Ishikawa (cell line): ENCODE results near the gene PPY.

ENCODE experiments used
- CEBPB ChIP-seq: IDR thresholded peaks from 2 replicates; pipeline ENCODE4 v1.6.1; 2012
- CREB1 ChIP-seq: IDR thresholded peaks from 2 replicates; pipeline ENCODE4 v1.6.1; 2012; ENCODE audit warnings: low read depth
- EGR1 ChIP-seq: IDR thresholded peaks from 2 replicates; pipeline ENCODE4 v1.6.1; 2012
- EP300 ChIP-seq: IDR thresholded peaks from 2 replicates; pipeline ENCODE4 v1.6.1; 2012; ENCODE audit warnings: borderline replicate concordance
- FOXM1 ChIP-seq: IDR thresholded peaks from 2 replicates; pipeline ENCODE4 v1.6.1; 2012; ENCODE audit warnings: low read depth, borderline replicate concordance
- NFIC ChIP-seq: IDR thresholded peaks from 2 replicates; pipeline ENCODE4 v1.6.1; 2012
- RAD21 ChIP-seq: IDR thresholded peaks from 2 replicates; pipeline ENCODE4 v1.6.1; 2012; ENCODE audit warnings: low read depth
- TAF1 ChIP-seq: IDR thresholded peaks from 2 replicates; pipeline ENCODE4 v1.6.1; 2012; ENCODE audit warnings: low read depth, mild to moderate bottlenecking
- TCF12 ChIP-seq: IDR thresholded peaks from 2 replicates; pipeline ENCODE4 v1.6.1; 2012; ENCODE audit warnings: low read depth
- TEAD4 ChIP-seq: IDR thresholded peaks from 2 replicates; pipeline ENCODE4 v1.6.1; 2012
- YY1 ChIP-seq: IDR thresholded peaks from 2 replicates; pipeline ENCODE4 v1.6.1; 2012; ENCODE audit warnings: low read depth
- ZBTB7A ChIP-seq: IDR thresholded peaks from 2 replicates; pipeline ENCODE4 v1.6.1; 2012; ENCODE audit warnings: low read depth
- TF ChIP-seq, protein P1 (sequence below): IDR thresholded peaks from 2 replicates; pipeline ENCODE4 v1.6.1; 2012
- TF ChIP-seq, protein P2 (sequence below): IDR thresholded peaks from 2 replicates; pipeline ENCODE4 v1.6.1; 2012
- TF ChIP-seq, protein P3 (sequence below): IDR thresholded peaks from 2 replicates; pipeline ENCODE4 v1.6.1; 2012; ENCODE audit warnings: low read depth, mild to moderate bottlenecking

The PPY gene, protein sequence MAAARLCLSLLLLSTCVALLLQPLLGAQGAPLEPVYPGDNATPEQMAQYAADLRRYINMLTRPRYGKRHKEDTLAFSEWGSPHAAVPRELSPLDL

DNA sequence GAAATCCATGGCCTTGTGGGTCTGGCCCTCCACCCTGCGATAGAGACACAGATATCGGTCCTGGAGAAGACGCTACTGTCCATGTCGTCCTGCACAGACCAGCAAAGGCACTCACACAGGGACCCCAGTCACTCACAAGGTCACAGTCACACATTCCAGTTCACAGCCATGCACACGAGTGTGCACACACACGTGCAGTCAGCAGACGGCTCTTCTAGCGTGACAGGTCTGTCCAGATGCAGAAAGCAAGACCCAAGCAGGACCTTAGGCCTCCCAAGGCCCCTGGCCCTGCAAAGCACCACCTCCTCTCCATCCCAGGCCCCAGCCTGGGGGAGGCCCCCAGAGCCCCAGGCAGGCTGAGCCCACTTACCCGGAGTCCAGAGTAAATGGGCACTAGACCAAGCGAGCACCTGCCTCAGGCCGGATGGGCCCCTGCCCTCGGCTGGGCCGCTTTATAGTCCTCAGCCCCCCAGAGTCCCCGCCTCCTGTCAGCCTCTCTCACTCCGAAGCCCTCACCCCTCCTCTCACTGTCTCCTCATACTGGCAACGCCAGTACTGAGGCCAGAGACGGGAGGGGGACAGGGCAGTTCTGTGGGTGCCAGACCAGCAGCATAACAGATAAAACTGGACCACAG is at the start of gene PPY:
Gene PPY (minus strand): TSS at position 426 of the 635 bp plus-strand sequence. CDS start 822 bp downstream, outside the sequence.
- TF ChIP-seq RAD21, result no peak

DNA sequence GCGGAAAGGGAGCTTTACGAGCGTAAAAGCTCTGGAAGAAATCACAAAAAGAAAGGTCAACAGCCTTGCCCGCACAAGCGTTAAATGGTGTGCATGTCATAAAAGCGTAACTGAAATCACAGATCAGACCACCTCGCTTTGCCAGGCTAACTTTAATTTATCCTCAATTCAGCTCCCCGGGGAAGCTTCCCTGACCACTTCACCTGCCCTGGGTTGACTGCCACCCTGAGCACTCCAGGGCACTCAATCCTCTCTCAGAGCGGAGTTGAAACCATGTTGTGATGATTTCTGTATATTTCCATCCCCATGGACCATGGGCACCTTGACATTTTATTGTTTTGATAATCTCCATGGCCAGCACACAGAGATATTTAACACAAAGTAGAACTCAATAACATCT is 46.0 kb upstream of the PPY start:
- TF ChIP-seq CREB1 (no peak), ZBTB7A (no peak), TCF12 (no peak), EP300 (no peak), RAD21 (no peak)
- TF ChIP-seq, protein P1, sequence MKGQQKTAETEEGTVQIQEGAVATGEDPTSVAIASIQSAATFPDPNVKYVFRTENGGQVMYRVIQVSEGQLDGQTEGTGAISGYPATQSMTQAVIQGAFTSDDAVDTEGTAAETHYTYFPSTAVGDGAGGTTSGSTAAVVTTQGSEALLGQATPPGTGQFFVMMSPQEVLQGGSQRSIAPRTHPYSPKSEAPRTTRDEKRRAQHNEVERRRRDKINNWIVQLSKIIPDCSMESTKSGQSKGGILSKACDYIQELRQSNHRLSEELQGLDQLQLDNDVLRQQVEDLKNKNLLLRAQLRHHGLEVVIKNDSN, result no peak

DNA sequence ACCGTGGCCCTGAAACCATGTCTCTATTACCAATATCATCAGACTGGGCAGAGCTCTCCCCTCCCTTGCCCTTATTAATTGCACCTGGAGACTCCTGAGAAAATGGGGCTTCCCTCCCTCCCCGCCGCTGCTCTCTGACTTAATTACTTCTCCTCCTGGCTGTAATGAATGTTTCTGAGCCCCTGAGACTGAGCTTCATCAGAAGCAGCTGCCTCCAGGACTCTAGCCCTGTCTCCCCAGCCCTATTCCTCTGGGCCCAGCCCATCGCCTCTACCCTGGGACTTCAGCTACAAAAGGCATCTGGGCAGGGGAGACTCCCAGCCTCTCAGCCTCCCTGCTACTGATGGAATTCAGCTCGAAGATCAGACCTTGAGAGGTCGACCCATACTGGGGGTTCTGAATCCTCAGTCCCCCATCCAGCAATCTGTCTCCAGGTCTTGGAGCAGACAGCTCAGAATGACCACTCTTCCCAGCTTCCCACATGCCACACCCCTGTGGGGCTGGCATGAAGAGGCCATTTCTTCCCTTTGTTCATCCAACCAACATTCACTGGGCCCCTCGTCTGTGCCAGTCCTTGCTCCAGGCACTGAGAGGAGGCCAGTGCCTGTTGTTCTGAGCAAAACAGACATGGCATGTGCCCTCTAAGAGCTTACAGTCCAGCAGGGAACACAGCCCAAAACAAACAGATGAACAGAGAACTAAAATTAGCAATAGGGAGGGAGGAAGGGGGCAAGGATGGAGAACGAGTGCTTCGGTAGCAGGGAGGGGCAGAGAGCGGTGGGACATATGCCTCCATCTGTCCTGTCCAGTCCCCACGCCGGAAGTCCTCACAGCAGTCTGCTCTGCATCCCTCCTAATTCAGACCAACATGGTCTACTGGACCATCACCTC is 45.1 kb upstream of the PPY start:
- TF ChIP-seq, protein P1, result no peak
- TF ChIP-seq, protein P2, sequence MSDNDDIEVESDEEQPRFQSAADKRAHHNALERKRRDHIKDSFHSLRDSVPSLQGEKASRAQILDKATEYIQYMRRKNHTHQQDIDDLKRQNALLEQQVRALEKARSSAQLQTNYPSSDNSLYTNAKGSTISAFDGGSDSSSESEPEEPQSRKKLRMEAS, result no peak
- TF ChIP-seq ZBTB7A (no peak), CEBPB (no peak)
- TF ChIP-seq, protein P3, sequence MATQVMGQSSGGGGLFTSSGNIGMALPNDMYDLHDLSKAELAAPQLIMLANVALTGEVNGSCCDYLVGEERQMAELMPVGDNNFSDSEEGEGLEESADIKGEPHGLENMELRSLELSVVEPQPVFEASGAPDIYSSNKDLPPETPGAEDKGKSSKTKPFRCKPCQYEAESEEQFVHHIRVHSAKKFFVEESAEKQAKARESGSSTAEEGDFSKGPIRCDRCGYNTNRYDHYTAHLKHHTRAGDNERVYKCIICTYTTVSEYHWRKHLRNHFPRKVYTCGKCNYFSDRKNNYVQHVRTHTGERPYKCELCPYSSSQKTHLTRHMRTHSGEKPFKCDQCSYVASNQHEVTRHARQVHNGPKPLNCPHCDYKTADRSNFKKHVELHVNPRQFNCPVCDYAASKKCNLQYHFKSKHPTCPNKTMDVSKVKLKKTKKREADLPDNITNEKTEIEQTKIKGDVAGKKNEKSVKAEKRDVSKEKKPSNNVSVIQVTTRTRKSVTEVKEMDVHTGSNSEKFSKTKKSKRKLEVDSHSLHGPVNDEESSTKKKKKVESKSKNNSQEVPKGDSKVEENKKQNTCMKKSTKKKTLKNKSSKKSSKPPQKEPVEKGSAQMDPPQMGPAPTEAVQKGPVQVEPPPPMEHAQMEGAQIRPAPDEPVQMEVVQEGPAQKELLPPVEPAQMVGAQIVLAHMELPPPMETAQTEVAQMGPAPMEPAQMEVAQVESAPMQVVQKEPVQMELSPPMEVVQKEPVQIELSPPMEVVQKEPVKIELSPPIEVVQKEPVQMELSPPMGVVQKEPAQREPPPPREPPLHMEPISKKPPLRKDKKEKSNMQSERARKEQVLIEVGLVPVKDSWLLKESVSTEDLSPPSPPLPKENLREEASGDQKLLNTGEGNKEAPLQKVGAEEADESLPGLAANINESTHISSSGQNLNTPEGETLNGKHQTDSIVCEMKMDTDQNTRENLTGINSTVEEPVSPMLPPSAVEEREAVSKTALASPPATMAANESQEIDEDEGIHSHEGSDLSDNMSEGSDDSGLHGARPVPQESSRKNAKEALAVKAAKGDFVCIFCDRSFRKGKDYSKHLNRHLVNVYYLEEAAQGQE, result no peak

DNA sequence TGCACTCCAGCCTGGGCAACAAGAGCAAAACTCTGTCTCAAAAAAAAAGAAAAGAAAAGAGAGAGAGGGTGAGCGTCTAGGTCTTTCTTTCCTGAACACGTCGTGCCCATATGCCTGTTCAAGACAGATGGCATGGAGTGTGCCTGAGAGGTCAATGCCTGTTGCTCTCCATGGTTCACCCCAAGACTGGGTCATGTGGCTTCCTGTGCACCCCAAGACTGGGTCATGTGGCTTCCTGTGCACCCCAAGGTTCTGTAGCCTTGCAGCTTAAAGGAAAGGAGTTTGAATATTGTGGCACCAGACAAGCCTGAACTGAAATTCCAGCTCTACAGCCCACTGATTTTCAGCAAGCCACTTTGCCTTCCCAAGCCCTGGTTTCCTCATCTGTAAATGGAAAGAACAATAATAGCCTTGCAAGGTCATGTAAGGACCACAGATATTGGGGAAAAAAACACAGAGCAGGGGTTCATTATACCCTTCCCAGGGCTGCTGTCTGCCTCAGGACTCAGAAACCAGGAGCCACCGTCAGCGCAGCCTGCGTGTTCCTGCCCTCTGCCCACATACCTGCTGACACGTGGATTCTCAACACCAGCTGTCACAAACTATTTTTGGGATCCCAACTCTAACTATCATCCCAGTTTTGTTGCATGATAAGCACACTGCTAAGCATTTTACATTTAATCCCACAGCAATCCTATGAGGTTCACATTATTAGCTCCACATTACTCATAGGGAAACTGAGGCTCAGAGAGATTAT is 44.1 kb upstream of the PPY start:
- TF ChIP-seq CEBPB, result no peak
- TF ChIP-seq CREB1, result no peak
- TF ChIP-seq TAF1, result no peak
- no peak for TF ChIP-seq EGR1
- TF ChIP-seq EP300, result no peak
- TF ChIP-seq YY1, result no peak
- TF ChIP-seq, protein P3, result no peak
- TF ChIP-seq RAD21, result no peak
- TF ChIP-seq FOXM1, result no peak
- no peak for TF ChIP-seq TCF12
- TF ChIP-seq, protein P1, result no peak
- TF ChIP-seq ZBTB7A, result no peak
- TF ChIP-seq, protein P2, result no peak
- TF ChIP-seq TEAD4, result no peak
- TF ChIP-seq NFIC, result no peak

DNA sequence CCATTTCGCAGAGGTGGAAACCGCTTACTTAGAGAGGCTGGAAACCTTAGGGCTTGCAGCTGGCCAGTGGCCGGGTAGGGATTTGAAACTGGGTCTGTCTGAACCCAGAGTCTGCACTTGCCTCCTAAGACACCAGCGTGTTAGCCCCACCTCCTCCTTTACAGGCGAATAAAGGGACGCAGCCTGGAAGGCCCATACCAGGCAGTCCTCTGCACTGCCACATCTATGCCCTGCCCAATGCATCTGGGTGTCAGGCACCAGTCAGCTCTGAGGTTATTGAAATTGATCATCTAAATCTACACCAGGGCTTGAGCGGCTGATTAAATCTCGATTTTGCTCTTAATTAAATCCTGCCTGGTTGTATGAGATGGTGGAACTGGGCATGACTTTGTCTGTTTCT is 42.2 kb upstream of the PPY start:
- TF ChIP-seq, protein P3, result no peak
